H1 (cell line): ENCODE data around the gene XAF1. TPM values are rescaled to one million over a fixed set of nuclear protein-coding genes. Genes with fewer than 3 reads are reported as not detected.

Source experiments
- SAP30 ChIP-seq: fragments of 300-600 bp; sonication (generic); IDR thresholded peaks from 2 replicates; pipeline ENCODE4 v1.7.1; 2012; ENCODE audit warnings: low read length, moderate library complexity, mild to moderate bottlenecking, inconsistent platforms; ENCODE audit not compliant: insufficient read depth, insufficient replicate concordance
- polyA plus RNA-seq, 7 experiments: library from polyadenylated mRNA; depleted of rRNA in 3 of 7; stranded (reverse) in 5 of 7; unstranded in 2 of 7; fragments of >200 nt in 5 of 7; fragments of 200-250 nt in 2 of 7; gene quantifications; 1 replicate in 5 of 7; 2 replicates in 1 of 7; 4 replicates in 1 of 7; pipeline versions ENCODE4 v1.2.1 to v1.2.3, GENCODE V29; 2011 to 2013; ENCODE audit warnings: missing spikeins in 2 of 7, mixed read lengths in 2 of 7
- total RNA-seq: library from RNA; stranded (reverse); fragmentation: NEBNext Ultra II Directional; extraction: Animal tissue kit (Norgen Biotek cat#: 25700); gene quantifications from 2 replicates; pipeline ENCODE4 v1.2.1, GENCODE V29; 2021

Gene XAF1
- total and polyA plus RNA-seq, 2 of the 8 experiments (the other 6 are each of a cell fraction or from before 2014, with no cell fraction given), result not detected

DNA sequence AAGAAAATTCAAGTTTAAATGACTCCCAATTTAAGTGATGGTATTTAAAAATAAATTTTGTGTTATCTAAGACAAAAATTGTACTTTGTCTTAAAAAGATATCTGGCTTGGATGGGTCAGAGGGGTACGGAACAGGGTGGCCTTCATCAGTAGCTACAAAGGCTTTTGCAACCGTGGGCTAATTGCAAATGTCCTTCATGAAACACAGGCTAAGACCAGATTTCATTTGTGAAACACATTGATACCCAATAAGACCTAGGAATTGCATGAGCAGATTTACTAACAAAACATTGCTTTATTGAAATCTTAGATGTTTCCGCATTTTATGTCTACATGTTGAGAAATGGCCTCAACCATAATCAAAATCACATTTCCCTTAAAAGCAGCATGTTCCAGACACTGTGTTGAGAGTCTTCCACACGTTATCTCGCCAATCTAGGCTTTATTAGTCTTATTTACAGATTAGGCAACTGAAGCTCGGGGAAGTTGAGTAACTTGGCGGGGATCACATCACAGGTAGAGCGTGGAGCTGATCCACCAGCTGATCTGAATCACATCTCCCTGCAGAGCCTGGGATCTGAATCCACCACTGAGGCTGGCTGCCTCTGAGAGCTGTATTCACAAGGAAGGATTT is 42.0 kb downstream of the XAF1 start (continued):
- no peak for TF ChIP-seq SAP30
